HG02852 (cell line): ENCODE results near the gene CEP170B.
"Not testable (repeated sequence)": the region's sequence is repeated elsewhere in the genome, so short reads cannot be mapped to it uniquely, and the experiment has no call there.

Source experiments
- ATAC-seq: cut with Tn5 transposase; IDR thresholded peaks from one replicate; pipeline ENCODE4 v1.9.1; 2021; ENCODE audit warnings: mild to moderate bottlenecking, moderate library complexity; ENCODE audit not compliant: unreplicated experiment

CEP170B gene

DNA sequence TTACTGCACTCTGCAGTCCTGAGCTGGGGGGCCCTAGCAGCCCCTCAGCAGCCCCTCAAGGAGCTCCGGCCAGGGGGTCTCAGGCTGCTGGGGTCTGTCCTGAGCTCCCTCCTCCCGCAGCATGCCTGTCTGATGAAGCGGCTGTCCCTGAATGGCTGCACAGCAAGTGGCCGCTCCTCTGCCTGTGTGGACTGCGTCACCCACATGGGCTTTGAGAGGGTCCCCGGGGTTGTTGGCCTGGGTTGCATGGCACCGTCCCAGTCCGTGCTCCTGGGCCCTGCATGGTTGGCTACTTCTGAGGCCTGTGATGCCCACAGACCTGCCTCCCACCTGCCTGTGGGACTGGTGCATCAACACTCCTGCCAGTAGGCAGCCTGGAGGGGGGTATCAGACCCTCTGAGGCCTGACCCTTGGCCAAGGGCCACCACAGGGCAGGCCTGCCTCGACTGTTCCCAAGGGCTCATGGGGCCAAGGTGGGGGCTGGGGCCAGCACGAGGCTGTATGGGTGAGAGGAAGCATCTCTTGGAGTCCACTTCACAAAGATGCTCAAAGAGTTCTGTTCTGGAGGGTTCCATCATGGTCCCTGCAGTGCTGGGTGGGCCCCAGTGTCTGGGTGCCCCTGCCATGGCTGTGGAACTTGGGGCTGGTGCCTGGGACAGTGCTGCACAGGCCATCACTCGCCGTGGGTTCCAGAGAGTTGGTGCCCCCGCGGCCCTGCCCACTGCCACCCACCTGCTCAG is 12.2 kb downstream of the CEP170B start:
- ATAC-seq = no peak

DNA sequence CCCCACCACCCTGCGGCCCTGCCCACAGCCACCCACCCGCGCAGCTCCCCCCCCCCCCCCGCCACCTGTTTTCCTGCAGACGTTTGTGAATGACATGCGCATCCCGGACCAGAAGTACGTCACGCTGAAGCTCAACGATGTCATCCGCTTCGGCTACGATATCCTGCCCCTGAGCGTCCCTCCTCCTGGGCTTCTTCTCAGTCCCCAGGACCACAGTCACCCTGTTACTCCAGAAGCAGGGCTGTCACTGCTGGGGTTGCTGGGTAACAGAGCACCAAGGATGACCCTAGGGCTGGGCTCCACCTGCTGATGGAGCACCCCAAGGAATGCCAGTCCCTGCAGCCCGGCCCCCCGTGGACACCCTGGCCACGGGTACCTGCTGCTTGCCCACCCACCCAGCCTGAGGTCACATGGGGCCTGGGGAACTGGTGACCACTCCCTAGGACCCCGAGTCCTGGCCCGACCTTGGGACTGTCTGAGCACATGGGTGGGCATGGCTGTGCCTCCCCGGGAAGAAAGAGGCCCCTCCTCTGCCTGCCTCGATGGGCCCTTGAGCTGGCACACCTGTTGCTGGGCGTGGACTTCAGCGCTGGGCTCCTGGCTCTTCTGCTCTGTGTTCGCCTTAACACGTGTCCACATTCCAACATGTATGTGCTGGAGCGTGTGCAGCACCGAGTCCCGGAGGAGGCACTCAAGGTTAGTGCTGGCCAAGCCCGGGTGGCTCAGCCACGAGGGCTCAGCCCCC is 12.9 kb downstream of the CEP170B start:
- no peak for ATAC-seq

DNA sequence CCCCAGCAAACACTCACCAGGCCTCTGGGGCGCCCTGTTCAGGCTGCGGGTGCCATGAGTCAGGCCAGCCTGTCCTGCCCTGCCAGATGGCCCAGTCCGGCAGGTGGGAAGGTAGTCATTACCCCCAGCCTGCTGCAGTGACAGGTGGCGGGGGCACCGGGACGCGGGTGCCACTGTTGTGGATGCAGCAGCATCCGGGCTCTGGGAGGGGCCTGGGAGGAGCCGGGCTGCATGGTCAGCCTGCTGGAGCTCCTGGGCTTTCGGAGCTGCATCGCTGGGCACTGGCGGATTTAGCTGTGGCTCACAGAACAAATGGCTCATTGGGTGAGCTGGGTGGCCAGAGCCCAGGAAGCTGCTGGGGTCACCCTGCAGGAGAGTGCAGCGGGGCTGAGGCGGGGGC is 13.5 kb downstream of the CEP170B start:
- no peak for ATAC-seq

DNA sequence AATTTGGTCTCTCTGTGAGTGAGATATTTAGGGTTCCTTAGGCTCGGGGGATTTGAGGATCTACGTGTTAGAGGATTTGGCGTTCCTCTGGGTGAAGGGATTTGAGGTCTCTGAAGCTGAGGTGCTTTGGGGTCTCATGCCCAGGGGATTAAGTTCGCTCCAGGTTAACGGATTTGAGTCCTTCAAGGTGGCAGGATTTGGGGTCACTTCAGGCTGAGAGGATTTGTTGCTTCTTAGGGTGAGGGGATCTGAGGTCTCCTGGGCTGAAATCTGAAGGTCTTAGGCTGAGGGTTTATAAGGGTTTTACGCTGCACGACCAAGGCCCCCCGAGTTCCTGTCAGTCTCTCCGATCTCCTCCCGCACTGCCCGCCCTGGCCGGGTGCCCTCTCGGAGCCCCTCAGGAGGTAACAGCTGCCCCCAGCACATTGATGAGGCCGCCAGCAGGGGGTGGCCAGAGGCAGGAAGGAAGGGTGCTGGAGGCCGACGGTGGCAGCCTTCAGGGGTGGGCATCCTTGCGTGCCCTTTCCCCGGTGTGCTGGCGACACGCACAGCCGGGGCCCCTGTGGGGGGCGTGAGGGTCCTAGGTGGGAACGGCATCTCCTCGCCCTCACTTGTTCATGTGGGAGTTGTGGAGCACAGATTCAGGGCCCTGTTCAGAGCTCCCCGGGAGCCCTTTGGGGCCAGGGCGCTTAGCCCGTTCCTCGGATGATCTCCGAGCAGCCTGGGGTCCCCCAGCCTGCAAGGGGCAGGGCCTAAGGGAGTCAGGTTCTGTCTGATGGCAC is 14.3 kb downstream of the CEP170B start:
- ATAC-seq = no peak

DNA sequence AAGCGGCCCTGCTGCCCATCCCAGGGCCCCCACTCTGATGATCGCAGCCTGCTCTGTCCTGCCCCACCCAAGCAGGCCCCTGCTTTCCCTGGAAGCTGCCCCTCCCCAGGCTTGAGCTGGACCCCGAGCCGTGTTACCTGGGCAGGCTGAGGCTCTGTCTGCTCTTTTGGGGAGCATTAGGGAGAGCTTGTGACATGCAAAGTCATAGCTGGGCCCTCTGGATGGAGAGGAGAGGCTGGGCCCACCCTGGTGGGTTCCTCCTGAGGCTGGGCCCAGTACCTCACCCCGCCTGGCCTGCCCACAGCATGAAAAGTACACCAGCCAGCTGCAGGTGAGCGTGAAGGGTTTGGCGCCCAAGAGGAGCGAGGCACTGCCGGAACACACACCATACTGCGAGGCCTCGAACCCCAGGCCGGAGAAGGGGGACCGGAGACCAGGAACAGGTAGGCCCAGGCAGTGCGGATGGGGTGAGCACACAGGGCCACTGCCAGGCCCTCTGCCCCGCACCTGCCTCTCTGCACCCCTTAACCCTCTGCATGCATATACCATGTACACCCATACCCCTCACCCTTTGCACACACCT is 15.0 kb downstream of the CEP170B start:
- ATAC-seq = no peak

DNA sequence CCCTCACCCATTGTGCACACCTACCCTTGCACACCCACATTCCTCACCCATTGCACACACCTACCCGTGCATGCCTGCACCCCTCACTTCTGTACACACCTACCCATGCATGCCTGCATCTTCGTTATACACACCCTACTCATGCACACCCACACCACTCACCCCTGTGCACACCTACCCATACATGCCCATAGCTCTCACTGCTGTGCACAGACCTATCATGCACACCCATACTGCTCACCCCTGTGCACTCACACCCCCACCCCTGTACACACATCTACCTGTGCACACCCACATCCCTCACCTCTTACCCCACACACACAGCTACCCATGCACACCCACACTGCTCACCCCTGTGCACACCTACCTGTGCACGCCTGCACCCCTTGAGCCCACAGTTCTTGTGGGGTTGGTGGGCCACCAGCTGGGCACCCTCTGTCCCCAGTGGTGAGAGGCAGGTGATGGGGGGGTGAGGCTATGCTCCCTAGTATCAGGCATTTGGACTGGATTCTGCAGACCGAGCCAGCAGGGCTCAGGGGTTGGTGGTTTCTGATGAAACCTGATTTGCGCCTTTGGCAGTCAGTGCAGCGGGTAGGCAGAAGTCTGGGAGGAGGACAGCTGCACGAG is 15.6 kb downstream of the CEP170B start:
- ATAC-seq = no peak

DNA sequence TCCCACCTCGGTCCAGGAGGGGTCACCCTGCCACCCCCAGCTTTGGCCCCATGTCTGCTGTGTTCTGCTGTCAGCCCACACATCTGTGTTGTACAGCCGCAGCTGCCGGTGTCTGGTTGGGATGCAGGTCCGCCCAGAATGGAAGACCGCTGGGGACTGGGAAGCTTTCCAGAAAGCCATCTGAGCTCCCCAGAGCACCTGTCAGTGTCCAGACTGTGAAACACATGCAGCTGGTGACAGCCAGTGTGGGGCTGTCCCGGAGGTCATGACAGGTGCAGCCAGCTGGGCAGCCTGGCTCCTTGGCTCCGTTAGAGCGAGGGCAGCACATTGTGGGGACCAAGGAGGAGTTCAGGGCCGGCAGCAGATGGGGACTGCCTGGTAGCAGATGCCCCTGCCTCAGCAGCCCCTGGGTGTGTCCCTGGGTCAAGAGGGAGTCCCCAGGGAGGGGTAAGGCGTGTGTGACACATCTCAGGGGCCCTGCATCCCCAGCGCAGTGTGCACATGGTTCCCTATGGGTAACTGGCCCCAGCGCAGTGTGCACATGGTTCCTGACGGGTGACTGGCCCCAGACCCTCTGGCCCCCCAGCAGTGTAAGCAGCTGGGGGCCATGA is 16.4 kb downstream of the CEP170B start:
- ATAC-seq = no peak

DNA sequence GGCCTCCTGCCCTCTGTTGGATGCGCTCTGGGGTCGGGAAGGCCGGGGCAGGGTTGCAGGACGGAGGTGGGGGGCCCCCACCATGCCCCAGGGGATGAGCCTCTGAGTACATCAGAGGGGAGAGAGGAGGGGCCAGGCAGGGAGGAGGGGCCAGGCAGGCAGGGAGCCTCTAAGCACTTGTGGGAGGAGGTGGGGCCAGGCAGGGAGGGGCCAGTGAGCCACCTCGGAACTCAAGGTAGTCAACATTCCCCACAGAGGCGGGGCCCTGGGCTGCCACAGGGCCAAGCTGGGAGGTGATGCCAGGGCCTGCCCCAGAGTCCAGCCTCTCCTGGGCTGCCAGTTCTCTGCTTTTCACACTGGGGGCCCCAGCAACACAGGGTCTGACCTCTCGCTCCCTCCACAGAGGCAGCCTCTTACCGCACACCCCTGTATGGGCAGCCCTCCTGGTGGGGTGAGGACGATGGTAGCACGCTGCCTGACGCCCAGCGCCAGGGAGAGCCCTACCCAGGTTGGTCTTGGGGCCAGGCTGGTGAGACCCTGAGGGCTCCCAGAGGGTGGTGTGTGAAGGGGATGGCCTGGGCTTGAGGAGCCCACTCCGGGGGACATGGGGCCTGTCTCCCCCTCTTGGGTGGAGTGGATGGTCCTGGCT is 17.4 kb downstream of the CEP170B start:
- ATAC-seq = no peak

DNA sequence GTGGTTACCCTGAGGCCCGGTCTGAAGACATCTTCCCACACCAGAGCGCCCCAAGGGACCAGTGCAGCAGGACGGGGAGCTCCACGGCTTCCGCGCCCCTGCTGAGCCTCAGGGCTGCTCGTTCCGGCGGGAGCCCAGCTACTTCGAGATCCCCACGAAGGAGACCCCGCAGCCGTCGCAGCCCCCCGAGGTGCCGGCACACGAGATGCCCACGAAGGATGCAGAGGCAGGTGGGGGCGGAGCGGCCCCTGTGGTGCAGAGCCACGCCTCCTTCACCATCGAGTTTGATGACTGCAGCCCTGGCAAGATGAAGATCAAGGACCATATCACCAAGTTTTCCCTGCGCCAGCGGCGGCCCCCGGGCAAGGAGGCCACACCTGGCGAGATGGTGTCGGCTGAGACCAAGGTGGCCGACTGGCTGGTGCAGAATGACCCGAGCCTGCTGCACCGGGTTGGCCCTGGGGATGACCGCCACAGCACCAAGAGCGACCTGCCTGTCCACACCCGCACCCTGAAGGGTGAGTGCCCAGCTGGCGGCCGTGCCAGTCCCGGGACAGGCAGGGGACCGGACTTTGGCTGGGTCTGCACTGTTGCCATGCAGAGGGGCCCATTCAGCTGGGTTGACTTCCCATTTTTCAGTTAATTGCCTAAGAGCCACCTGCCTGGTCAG is 18.1 kb downstream of the CEP170B start:
- no peak for ATAC-seq

DNA sequence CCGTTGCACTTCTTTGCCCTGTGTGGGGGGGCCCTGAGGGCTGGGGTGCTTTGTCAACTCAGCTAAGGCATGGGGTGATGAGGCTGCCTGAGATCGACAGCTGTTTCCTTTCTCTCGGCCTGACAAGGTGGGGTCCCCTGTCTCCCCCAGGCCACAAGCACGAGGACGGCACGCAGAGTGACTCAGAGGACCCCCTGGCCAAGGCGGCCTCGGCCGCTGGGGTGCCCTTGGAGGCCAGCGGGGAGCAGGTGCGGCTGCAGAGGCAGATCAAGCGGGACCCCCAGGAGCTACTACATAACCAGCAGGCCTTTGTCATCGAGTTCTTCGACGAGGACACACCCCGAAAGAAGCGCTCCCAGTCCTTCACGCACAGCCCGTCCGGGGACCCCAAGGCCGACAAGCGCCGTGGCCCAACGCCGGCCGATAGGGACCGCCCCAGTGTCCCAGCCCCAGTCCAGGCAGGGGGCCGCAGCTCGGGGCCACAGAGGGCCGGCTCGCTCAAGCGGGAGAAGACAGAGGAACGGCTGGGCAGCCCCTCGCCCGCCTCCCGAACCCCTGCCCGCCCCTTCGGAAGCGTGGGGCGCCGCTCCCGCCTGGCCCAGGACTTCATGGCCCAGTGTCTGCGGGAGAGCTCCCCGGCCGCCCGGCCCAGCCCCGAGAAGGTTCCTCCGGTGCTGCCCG is 18.8 kb downstream of the CEP170B start:
- no peak for ATAC-seq

DNA sequence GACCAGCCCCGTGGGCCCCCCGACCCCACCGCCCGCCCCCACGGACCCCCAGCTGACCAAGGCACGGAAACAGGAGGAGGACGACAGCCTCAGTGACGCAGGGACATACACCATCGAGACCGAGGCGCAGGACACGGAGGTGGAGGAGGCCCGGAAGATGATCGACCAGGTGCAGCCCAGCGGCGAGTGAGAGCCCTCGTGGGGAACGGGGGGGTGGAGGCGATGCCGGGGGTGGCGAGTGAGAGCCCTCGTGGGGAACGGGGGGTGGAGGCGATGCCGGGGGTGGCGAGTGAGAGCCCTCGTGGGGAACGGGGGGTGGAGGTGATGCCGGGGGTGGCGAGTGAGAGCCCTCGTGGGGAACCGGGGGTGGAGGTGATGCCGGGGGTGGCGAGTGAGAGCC is 19.3 kb downstream of the CEP170B start:
- not testable (repeated sequence) for ATAC-seq

DNA sequence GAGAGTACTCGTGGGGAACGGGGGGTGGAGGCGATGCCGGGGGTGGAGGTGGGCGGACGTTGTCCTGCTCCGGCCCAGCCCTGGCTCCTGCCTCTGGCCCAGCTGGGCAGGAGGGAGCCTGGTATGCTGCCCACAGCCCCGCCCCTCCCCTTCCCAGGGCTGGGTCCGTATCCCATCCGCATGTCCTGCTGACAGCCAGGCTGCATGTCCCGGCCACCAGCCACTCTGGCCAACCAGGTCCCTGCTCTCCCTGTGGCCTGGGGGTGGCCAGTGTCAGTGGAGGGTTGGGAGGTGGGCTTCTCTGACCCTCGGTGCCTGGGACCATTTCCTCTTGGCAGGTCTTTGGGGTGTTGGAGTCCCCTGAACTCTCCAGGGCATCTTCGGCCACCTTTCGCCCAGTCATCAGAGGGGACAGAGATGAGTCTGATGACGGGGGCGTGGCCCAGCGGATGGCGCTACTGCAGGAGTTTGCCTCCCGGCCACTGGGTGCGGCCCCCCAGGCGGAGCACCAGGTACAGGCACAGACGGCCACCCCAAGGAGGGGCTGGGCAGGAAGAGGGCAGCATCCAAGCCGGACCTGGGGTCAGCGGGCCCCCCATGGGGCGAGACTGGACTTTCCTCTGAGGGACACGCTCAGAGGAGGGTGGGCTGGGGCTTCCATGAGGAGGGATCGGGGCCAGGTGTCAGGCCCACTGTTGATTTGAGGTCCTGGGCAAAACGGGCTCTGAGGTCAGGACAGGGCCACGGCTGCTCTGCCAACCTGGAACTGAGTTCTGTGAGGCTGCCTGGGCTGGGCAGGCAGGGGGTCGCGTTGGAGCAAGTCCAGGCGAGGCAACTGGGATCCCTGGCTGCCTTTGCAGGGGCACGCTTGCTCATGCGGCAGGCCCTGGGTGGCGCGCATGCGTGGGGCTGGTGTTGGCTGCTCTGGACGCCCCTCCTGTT is 20.2 kb downstream of the CEP170B start:
- ATAC-seq = no peak

DNA sequence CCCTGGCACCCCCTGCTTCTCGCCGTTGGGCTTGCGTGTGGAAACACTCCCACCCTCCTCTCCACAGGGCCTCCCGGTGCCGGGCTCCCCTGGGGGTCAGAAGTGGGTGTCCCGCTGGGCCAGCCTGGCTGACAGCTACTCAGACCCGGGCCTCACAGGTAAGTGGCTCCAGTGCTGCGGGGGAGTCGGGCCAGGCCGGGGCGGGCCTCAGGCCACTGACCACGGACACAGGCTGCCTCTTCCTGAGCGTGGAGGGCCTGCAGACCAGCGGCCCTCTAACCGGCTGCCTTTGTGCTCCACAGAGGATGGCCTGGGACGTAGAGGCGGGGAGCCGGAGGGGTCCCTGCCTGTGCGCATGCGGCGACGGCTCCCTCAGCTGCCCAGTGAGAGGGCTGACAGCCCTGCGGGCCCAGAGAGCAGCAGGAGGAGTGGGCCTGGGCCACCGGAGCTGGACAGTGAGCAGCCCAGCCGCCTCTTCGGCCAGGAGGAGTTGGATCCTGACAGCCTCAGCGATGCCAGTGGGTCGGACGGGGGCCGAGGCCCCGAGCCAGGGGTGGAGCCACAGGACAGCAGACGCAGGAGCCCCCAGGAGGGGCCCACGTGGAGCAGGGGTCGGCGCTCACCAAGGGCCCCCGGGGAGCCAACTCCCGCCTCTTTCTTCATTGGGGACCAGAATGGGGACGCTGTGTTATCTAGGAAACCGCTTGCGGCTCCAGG is 21.1 kb downstream of the CEP170B start:
- ATAC-seq = no peak

DNA sequence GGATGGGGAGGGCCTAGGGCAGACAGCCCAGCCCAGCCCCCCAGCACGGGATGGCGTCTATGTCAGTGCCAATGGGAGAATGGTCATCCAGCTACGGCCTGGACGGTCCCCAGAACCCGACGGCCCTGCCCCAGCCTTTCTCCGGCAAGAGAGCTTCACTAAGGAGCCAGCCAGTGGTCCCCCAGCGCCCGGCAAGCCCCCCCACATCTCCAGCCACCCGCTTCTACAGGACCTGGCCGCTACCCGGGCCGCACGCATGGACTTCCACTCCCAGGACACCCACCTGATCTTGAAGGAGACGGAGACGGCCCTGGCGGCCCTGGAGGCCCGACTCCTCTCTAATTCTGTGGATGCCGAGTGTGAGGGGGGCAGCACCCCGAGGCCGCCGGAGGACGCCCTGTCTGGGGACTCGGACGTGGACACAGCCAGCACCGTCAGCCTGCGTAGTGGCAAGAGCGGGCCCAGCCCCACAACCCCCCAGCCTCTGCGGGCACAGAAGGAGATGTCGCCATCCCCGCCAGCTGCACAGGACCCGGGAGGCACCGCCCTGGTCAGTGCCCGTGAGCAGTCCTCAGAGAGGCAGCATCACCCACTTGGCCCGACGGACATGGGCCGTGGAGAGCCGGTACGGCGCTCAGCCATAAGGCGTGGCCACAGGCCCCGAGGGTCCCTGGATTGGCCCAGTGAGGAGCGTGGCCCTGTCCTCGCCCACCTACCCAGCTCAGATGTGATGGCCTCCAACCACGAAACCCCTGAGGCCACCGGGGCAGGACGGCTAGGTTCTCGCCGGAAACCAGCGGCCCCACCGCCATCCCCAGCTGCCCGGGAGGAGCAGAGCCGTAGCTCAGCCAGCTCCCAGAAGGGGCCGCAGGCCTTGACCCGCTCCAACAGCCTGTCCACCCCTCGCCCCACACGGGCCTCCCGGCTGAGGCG is 21.9 kb downstream of the CEP170B start:
- no peak for ATAC-seq

DNA sequence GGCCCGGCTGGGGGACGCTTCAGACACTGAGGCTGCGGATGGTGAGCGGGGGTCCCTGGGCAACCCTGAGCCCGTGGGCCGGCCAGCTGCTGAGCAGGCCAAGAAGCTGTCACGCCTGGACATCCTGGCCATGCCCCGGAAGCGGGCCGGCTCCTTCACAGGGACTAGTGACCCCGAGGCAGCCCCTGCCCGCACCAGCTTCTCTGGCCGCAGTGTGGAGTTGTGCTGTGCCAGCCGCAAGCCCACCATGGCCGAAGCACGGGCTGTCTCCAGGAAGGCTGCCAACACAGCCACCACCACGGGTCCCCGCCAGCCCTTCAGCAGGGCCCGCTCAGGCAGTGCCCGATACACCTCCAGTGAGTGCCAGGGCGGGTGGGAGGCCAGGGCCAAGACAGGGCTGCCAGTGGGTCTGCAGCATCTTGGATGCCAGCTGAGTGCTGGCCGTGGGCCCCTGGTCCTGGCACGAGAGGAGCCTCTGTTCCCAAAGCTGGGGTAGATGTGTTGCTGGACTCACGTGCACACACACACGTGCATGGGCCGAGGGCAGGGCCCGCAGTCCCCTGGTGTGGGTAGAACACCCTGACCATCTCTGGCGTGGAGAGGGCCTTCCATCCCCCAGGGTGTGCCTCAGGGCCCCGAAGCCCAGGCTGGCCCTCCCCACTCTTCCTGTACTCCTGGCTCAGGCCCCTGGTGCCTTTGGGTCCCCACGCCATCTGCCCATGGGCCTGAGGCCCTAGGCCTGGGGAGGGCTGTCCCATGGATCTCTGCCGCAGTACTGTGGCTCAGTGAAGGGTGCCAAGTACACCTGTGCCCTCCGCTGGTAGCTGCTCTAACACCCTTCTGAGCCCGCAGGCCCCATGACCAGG is 22.8 kb downstream of the CEP170B start:
- ATAC-seq = no peak
